A549 (cell line): Measurements from ENCODE around the gene GPR150.

Experiments
- BHLHE40 ChIP-seq: IDR thresholded peaks from 2 replicates; pipeline ENCODE4 v1.6.1; 2012; ENCODE audit warnings: low read depth, low read length, inconsistent platforms
- CBX2 ChIP-seq: fragments of 200-600 bp; sonication (generic); IDR thresholded peaks from 2 replicates; pipeline ENCODE4 v1.6.1; 2016; ENCODE audit warnings: low read depth, mild to moderate bottlenecking, borderline replicate concordance
- CHD2 ChIP-seq: fragments of 150-350 bp; IDR thresholded peaks from 2 replicates; pipeline ENCODE4 v1.6.1; 2014; ENCODE audit warnings: low read length; ENCODE audit not compliant: partially characterized antibody
- ESRRA ChIP-seq: fragments of 150-350 bp; IDR thresholded peaks from 2 replicates; pipeline ENCODE4 v1.6.1; 2014; ENCODE audit warnings: mild to moderate bottlenecking, low read length, borderline replicate concordance
- JUN ChIP-seq, 2 experiments: fragments of >200 bp; sonication (Bioruptor Twin); formaldehyde crosslinking; IDR thresholded peaks; 2 replicates in 1 of 2; 3 replicates in 1 of 2; pipeline ENCODE4 v1.6.1; 2016 to 2017
- RAD21 ChIP-seq, 2 experiments: fragments of >200 bp in 1 of 2; sonication (Bioruptor Twin) in 1 of 2; formaldehyde crosslinking in 1 of 2; IDR thresholded peaks in 1 of 2; conservative IDR thresholded peaks in 1 of 2; 2 replicates in 1 of 2; 3 replicates in 1 of 2; pipeline ENCODE4 v1.6.1; 2012 to 2018; ENCODE audit warnings: inconsistent platforms in 1 of 2
- TF ChIP-seq, protein P1 (sequence below): fragments of >200 bp; sonication (Bioruptor Twin); formaldehyde crosslinking; IDR thresholded peaks from 3 replicates; pipeline ENCODE4 v1.5.1; 2016
- TF ChIP-seq, protein P2 (sequence below): fragments of 200-600 bp; sonication (generic); IDR thresholded peaks from 2 replicates; pipeline ENCODE4 v1.6.1; 2016; ENCODE audit warnings: antibody characterized with exemption, mild to moderate bottlenecking, moderate library complexity
- TF ChIP-seq, protein P3 (sequence below): IDR thresholded peaks from 2 replicates; pipeline ENCODE4 v1.6.1; 2012

DNA sequence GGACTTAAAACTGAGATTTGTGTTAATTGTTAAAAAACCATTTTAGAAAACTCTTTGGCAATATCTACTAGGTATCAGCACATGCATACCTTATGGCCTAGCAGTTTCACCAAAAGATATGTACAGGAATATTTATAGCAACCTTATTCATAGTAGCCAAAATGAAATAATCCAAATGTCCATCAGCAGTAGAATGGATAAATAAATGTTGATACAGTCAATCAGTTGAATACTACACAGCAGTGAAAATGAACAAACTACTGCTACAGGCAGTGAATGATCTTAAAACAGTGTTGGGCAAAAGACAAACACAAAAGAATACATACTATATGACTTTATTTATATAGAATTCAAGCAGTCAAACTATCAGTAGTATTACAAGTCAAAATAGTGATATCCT is 43.1 kb downstream of the GPR150 start:
- TF ChIP-seq, protein P1, sequence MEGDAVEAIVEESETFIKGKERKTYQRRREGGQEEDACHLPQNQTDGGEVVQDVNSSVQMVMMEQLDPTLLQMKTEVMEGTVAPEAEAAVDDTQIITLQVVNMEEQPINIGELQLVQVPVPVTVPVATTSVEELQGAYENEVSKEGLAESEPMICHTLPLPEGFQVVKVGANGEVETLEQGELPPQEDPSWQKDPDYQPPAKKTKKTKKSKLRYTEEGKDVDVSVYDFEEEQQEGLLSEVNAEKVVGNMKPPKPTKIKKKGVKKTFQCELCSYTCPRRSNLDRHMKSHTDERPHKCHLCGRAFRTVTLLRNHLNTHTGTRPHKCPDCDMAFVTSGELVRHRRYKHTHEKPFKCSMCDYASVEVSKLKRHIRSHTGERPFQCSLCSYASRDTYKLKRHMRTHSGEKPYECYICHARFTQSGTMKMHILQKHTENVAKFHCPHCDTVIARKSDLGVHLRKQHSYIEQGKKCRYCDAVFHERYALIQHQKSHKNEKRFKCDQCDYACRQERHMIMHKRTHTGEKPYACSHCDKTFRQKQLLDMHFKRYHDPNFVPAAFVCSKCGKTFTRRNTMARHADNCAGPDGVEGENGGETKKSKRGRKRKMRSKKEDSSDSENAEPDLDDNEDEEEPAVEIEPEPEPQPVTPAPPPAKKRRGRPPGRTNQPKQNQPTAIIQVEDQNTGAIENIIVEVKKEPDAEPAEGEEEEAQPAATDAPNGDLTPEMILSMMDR, result no peak
- TF ChIP-seq BHLHE40 (no peak), CHD2 (no peak), CBX2 (no peak), ESRRA (no peak), RAD21 (conservative IDR thresholded peaks at IDR 0.05 in 1 of 2, IDR thresholded peaks at IDR 0.05 in 1 of 2) (no peak), JUN (IDR thresholded peaks at IDR 0.05) (no peak)
- TF ChIP-seq, protein P2, sequence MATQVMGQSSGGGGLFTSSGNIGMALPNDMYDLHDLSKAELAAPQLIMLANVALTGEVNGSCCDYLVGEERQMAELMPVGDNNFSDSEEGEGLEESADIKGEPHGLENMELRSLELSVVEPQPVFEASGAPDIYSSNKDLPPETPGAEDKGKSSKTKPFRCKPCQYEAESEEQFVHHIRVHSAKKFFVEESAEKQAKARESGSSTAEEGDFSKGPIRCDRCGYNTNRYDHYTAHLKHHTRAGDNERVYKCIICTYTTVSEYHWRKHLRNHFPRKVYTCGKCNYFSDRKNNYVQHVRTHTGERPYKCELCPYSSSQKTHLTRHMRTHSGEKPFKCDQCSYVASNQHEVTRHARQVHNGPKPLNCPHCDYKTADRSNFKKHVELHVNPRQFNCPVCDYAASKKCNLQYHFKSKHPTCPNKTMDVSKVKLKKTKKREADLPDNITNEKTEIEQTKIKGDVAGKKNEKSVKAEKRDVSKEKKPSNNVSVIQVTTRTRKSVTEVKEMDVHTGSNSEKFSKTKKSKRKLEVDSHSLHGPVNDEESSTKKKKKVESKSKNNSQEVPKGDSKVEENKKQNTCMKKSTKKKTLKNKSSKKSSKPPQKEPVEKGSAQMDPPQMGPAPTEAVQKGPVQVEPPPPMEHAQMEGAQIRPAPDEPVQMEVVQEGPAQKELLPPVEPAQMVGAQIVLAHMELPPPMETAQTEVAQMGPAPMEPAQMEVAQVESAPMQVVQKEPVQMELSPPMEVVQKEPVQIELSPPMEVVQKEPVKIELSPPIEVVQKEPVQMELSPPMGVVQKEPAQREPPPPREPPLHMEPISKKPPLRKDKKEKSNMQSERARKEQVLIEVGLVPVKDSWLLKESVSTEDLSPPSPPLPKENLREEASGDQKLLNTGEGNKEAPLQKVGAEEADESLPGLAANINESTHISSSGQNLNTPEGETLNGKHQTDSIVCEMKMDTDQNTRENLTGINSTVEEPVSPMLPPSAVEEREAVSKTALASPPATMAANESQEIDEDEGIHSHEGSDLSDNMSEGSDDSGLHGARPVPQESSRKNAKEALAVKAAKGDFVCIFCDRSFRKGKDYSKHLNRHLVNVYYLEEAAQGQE, result no peak
- TF ChIP-seq, protein P3, sequence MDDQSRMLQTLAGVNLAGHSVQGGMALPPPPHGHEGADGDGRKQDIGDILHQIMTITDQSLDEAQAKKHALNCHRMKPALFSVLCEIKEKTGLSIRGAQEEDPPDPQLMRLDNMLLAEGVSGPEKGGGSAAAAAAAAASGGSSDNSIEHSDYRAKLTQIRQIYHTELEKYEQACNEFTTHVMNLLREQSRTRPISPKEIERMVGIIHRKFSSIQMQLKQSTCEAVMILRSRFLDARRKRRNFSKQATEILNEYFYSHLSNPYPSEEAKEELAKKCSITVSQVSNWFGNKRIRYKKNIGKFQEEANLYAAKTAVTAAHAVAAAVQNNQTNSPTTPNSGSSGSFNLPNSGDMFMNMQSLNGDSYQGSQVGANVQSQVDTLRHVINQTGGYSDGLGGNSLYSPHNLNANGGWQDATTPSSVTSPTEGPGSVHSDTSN, result no peak
